HUES6 (cell line): Measurements from ENCODE around the gene TP63.

Experiments
- H3K27ac ChIP-seq: 2 replicates; pipeline ENCODE4 v1.7.0; 2013; ENCODE audit warnings: low read depth, mild to moderate bottlenecking, low read length, inconsistent platforms
- H3K27me3 ChIP-seq: 2 replicates; pipeline ENCODE4 v1.6.1; 2013; ENCODE audit warnings: low read length; ENCODE audit not compliant: control insufficient read depth, insufficient read depth
- H3K36me3 ChIP-seq: 2 replicates; pipeline ENCODE4 v1.6.1; 2013; ENCODE audit warnings: low read length; ENCODE audit not compliant: control insufficient read depth, insufficient read depth
- H3K4me1 ChIP-seq: 2 replicates; pipeline ENCODE4 v1.6.1; 2013; ENCODE audit warnings: low read length; ENCODE audit not compliant: control insufficient read depth, insufficient read depth
- H3K4me3 ChIP-seq: 2 replicates; pipeline ENCODE4 v1.5.1; 2013; ENCODE audit warnings: low read depth, low read length
- H3K9ac ChIP-seq: one replicate; pipeline ENCODE4 v1.6.1; 2013; ENCODE audit warnings: mild to moderate bottlenecking, low read length
- H3K9me3 ChIP-seq: 2 replicates; pipeline ENCODE4 v1.6.1; 2013; ENCODE audit warnings: low read depth, low read length; ENCODE audit not compliant: control insufficient read depth, insufficient read depth

Gene TP63

DNA sequence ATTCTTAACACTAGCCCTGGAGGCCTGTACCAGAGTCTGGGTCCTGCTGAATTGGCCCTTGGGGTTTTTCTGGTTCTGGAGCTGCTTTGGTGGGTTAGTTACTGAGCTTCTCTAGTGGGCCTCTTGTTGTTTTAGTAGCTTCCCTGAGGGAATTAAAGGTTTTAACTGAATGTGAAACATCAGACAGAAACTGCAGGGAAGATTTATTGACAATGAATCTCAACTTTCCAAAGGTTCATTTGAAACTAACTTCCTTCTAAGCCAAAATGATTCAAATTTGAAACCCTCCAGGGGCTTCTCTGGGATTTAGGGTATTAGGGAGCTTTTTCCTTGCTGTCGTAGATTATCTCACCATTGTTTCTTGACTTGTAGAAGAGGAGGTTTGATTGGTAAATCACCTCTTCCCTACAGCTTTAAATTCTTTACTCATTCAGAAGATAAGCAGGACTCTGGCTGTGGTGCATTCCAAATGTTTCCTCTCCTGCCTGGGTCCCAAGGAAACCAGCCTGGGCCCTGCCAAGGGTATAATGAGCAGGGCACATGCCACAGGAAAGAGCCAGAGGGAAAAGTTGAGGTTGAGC lies 71.0 kb downstream of the TP63 start:
- Histone ChIP-seq H3K9me3 (no peaks in the 10 kb centered on the region), H3K27ac (no peak overlapping the region), H3K36me3 (no peaks in the 10 kb centered on the region), H3K27me3 (no peaks in the 10 kb centered on the region), H3K9ac (no peak overlapping the region), H3K4me1 (peaks cover 6% of the 10 kb centered on the region), H3K4me3 (no peak overlapping the region)

DNA sequence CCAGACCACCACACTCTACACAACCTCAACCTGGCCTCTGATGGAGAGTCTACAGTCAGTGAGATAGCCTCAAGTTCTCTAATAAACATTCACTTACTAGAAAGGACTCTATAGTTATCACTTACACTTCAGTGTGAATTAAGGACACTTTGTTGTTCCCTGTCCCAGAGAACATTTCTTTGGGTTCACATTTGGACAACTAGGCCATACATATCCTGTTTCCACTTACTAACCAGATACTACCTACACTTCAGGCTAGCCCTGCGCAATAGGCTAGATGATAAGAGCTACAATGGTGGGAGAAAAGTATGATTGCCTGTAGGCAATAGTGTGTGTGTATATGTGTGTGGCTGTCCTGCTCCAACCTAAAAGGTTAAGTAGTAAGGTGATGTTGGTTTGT lies 72.7 kb downstream of the TP63 start:
- Histone ChIP-seq H3K27ac (no peak overlapping the region), H3K4me1 (peaks cover 6% of the 10 kb centered on the region), H3K9ac (no peak overlapping the region), H3K4me3 (no peak overlapping the region), H3K36me3 (no peaks in the 10 kb centered on the region), H3K27me3 (no peaks in the 10 kb centered on the region), H3K9me3 (no peaks in the 10 kb centered on the region)

GRCh38 chr3:189708375-189708774 lies 77.2 kb downstream of the TP63 start:
- no peaks in the 10 kb centered on the region for H3K36me3 ChIP-seq
- no peaks in the 10 kb centered on the region for H3K9me3 ChIP-seq
- no peak overlapping the region for H3K27ac ChIP-seq

DNA sequence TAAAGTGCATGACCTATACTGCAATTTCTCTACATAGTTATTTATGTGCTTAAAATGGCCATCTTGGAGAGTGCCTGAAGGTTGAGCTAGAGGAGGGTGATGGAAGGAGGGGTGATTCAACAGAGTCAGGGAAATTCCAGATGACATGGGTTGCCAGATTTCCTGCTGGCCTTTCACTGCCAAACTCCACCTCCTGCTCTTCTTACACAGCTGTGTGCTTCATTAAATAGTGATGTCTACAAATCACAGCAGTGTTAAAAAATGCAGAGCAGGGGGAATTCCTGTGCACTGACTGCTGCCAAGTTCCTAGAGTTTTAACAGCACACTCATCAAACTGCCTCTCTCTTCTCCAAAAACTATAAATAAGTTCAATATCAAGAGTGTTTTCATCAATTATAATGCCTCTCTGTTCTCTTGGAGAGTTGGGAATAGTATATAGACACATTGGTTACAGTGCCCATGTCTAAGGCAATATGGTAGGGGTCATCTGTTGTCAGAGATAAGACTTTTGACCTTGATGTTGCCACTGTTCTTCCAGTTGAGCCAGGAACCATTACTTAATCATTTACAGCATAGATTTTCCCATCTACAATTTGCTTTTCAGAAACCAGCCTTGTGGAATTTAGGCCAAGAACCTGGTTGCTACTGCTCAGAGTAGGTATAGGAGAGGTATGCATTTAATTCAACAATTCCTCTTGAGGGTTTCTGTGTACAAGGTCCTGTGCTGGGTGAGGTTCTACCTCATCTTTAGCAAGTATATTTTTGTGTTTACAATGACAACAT lies 79.6 kb downstream of the TP63 start:
- Histone ChIP-seq H3K27me3 (no peaks in the 10 kb centered on the region), H3K36me3 (no peaks in the 10 kb centered on the region), H3K27ac (no peak overlapping the region), H3K9me3 (no peaks in the 10 kb centered on the region), H3K4me1 (peaks cover 5% of the 10 kb centered on the region; the same call in 1 of the 2 replicates), H3K4me3 (no peak overlapping the region), H3K9ac (no peak overlapping the region)

More at GRCh38 chr3:189708375-189708774, 77.2 kb downstream of the TP63 start:
- no peak overlapping the region for H3K9ac ChIP-seq
- no peak overlapping the region for H3K4me3 ChIP-seq
- no peaks in the 10 kb centered on the region for H3K27me3 ChIP-seq
- H3K4me1 ChIP-seq = peaks cover 5% of the 10 kb centered on the region; the same call in 1 of the 2 replicates

DNA sequence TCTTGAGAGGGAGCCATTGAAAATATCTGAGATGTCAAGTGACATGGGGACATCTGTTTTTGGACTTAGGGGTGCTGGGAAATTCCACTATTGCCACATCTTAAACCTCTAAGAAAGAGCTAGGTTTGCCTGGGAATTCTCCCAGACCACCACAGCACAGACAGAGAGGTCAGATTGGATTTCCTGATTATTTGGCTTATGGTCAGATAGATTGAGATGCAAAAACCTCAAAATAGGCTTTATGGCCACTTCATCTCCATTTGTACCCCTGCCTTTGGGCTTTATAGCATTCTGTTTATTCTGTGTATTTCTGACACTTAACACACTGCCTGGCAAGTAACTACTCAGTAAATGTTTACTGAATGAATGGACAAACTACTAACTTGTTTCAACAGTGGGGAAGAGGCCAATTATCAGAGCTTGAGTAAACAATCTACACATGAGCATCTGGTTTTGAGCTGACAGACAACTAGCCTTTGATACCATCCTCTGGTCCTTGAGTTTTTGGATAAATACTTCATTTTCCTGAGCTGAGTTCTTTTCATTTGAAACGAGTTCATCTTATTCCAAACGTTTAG lies 81.8 kb downstream of the TP63 start:
- H3K4me3 ChIP-seq = no peak overlapping the region
- H3K9me3 ChIP-seq = no peaks in the 10 kb centered on the region
- H3K27ac ChIP-seq = no peak overlapping the region
- H3K9ac ChIP-seq = no peak overlapping the region
- H3K4me1 ChIP-seq = peaks cover 5% of the 10 kb centered on the region; the same call in 1 of the 2 replicates
- H3K27me3 ChIP-seq = no peaks in the 10 kb centered on the region
- H3K36me3 ChIP-seq = no peaks in the 10 kb centered on the region

GRCh38 chr3:189714991-189715961 lies 84.1 kb downstream of the TP63 start:
- H3K4me1 ChIP-seq = peaks cover 5% of the 10 kb centered on the region; the same call in 1 of the 2 replicates
- H3K36me3 ChIP-seq = no peaks in the 10 kb centered on the region
- no peaks in the 10 kb centered on the region for H3K27me3 ChIP-seq
- no peak overlapping the region for H3K27ac ChIP-seq
- no peak overlapping the region for H3K9ac ChIP-seq
- no peaks in the 10 kb centered on the region for H3K9me3 ChIP-seq
- H3K4me3 ChIP-seq = no peak overlapping the region

DNA sequence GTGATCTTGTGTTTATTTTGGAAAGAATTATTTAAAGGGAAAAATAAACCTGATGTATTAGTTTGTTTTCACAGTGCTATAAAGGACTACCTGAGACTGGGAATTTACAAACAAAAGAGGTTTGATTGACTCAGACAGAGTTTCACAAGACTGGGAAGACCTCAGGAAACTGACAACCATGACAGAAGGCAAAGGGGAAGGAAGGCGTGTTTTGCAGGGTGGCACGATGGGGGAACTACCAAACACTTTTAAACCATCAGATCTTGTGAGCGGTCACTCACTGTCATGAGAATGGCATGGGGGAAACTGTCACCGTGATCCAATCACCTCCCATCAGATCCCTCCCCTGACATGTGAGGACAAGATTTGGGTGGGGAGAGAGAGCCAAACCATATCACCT lies 87.0 kb downstream of the TP63 start:
- no peaks in the 10 kb centered on the region for H3K36me3 ChIP-seq
- H3K9ac ChIP-seq = no peak overlapping the region
- H3K4me3 ChIP-seq = no peak overlapping the region
- no peaks in the 10 kb centered on the region for H3K9me3 ChIP-seq
- H3K27ac ChIP-seq = no peak overlapping the region
- H3K27me3 ChIP-seq = no peaks in the 10 kb centered on the region
- H3K4me1 ChIP-seq = peaks cover 2% of the 10 kb centered on the region; the same call in 1 of the 2 replicates

- Histone ChIP-seq H3K4me1 (peaks cover 2% of the 10 kb centered on the region; the same call in 1 of the 2 replicates), H3K27ac (no peak overlapping the region), H3K9ac (no peak overlapping the region), H3K36me3 (no peaks in the 10 kb centered on the region), H3K27me3 (no peaks in the 10 kb centered on the region), H3K9me3 (no peaks in the 10 kb centered on the region), H3K4me3 (no peak overlapping the region)
Observed at GRCh38 chr3:189720736-189721417, 89.7 kb downstream of the TP63 start.

- H3K9me3 ChIP-seq = no peaks in the 10 kb centered on the region
- H3K4me1 ChIP-seq = peaks cover 2% of the 10 kb centered on the region; the same call in 1 of the 2 replicates
Observed at GRCh38 chr3:189721873-189722665, 90.9 kb downstream of the TP63 start.

More at GRCh38 chr3:189721873-189722665, 90.9 kb downstream of the TP63 start:
- Histone ChIP-seq H3K9ac (no peak overlapping the region), H3K4me3 (no peak overlapping the region), H3K27me3 (no peaks in the 10 kb centered on the region), H3K27ac (no peak overlapping the region), H3K36me3 (no peaks in the 10 kb centered on the region)
